Measurements from ENCODE around the gene SV2B. TPM values are rescaled to one million over a fixed set of nuclear protein-coding genes. Genes with fewer than 3 reads are reported as not detected.

SV2B gene
- total RNA-seq, 1 experiment from 2014 or later, result not detected

GRCh38 chr15:91142106-91142744 lies 42.2 kb downstream of the SV2B start:
- no peak for DNase-seq
- H4K20me1 ChIP-seq (ENCODE audit: insufficient read depth), result no peaks in the 10 kb centered on the region
- no peak overlapping the region for H3K4me2 ChIP-seq
- H3K4me1 ChIP-seq (replicated peaks; ENCODE audit: insufficient read depth), result no peaks in the 10 kb centered on the region
- no peaks in the 10 kb centered on the region for H3F3A ChIP-seq (ENCODE audit: insufficient read depth, low read depth)
- H3K79me2 ChIP-seq (ENCODE audit: low read depth), result no peaks in the 10 kb centered on the region
- H3K9me3 ChIP-seq (ENCODE audit: insufficient read depth, low read depth), result no peaks in the 10 kb centered on the region; the same call in 1 of the 2 replicates
- no peaks in the 10 kb centered on the region for H3K9me2 ChIP-seq (ENCODE audit: insufficient read depth)
- BruUV-seq (replicated peaks), result no TSS peak
- peak; percentile 59 for TF ChIP-seq CTCF (conservative IDR thresholded peaks at IDR 0.05)
- TF ChIP-seq EZH2 (IDR thresholded peaks at IDR 0.05; ENCODE audit: low read depth), result no peak
- POLR2A ChIA-PET (ENCODE audit: unreplicated experiment), result no interaction called here
- no peak overlapping the region for H3K27ac ChIP-seq
- CTCF ChIA-PET, result no interaction called here
- peaks cover 60% of the 10 kb centered on the region for H3K27me3 ChIP-seq (ENCODE audit: insufficient read depth, low read depth)
- no peaks in the 10 kb centered on the region for H3K36me3 ChIP-seq (ENCODE audit: low read depth)
- H2AFZ ChIP-seq, result no peak overlapping the region
- intact Hi-C loops (cut with micrococcal nuclease; ENCODE audit: unreplicated experiment), result no loop called here
- H3K4me3 ChIP-seq, result no peak overlapping the region

GRCh38 chr15:91142946-91143345 lies 42.9 kb downstream of the SV2B start:
- H3K4me2 ChIP-seq, result no peak overlapping the region
- BruUV-seq (replicated peaks), result no TSS peak
- H3K27ac ChIP-seq, result no peak overlapping the region
- ChIA-PET CTCF (no interaction called here), POLR2A (ENCODE audit: unreplicated experiment) (no interaction called here)
- no peaks in the 10 kb centered on the region; the same call in 1 of the 2 replicates for H3K9me3 ChIP-seq (ENCODE audit: insufficient read depth, low read depth)
- H3K4me3 ChIP-seq, result no peak overlapping the region
- no peak overlapping the region for H2AFZ ChIP-seq
- H3K9me2 ChIP-seq (ENCODE audit: insufficient read depth), result no peaks in the 10 kb centered on the region
- no peaks in the 10 kb centered on the region for H3K79me2 ChIP-seq (ENCODE audit: low read depth)
- TF ChIP-seq EZH2 (IDR thresholded peaks at IDR 0.05; ENCODE audit: low read depth) (no peak), CTCF (conservative IDR thresholded peaks at IDR 0.05) (no peak)
- H3K36me3 ChIP-seq (ENCODE audit: low read depth), result no peaks in the 10 kb centered on the region
- no peak for DNase-seq
- H4K20me1 ChIP-seq (ENCODE audit: insufficient read depth), result no peaks in the 10 kb centered on the region
- peaks cover 60% of the 10 kb centered on the region for H3K27me3 ChIP-seq (ENCODE audit: insufficient read depth, low read depth)
- H3K4me1 ChIP-seq (replicated peaks; ENCODE audit: insufficient read depth), result no peaks in the 10 kb centered on the region
- intact Hi-C loops (cut with micrococcal nuclease; ENCODE audit: unreplicated experiment), result no loop called here
- H3F3A ChIP-seq (ENCODE audit: insufficient read depth, low read depth), result no peaks in the 10 kb centered on the region

GRCh38 chr15:91146728-91147127 lies 46.7 kb downstream of the SV2B start:
- Histone ChIP-seq H3K27me3 (ENCODE audit: insufficient read depth, low read depth) (peaks cover 31% of the 10 kb centered on the region), H3K79me2 (ENCODE audit: low read depth) (no peaks in the 10 kb centered on the region), H3K4me2 (no peak overlapping the region), H3F3A (ENCODE audit: insufficient read depth, low read depth) (no peaks in the 10 kb centered on the region), H2AFZ (no peak overlapping the region), H3K4me1 (replicated peaks; ENCODE audit: insufficient read depth) (no peaks in the 10 kb centered on the region), H3K36me3 (ENCODE audit: low read depth) (no peaks in the 10 kb centered on the region), H3K9me3 (ENCODE audit: insufficient read depth, low read depth) (no peaks in the 10 kb centered on the region), H3K9me2 (ENCODE audit: insufficient read depth) (no peaks in the 10 kb centered on the region), H4K20me1 (ENCODE audit: insufficient read depth) (no peaks in the 10 kb centered on the region), H3K27ac (no peak overlapping the region), H3K4me3 (no peak overlapping the region)
- TF ChIP-seq CTCF (conservative IDR thresholded peaks at IDR 0.05) (no peak), EZH2 (IDR thresholded peaks at IDR 0.05; ENCODE audit: low read depth) (no peak)
- intact Hi-C loops (cut with micrococcal nuclease; ENCODE audit: unreplicated experiment), result no loop called here
- no TSS peak for BruUV-seq (replicated peaks)
- CTCF ChIA-PET, result no interaction called here
- POLR2A ChIA-PET (ENCODE audit: unreplicated experiment), result no interaction called here
- no peak for DNase-seq
